Activated CD4-positive, alpha-beta T cell treated with anti-CD3 and anti-CD28 coated beads, Interleukin-2, amount 50 U/mL, for 4 hours (primary cell): Measurements from ENCODE around the gene CRYL1.
A peak's percentile ranks its signal among the peaks of the same experiment; 100 is the strongest.

Source experiments
- DNase-seq, 2 experiments: peaks; one replicate each; pipeline ENCODE4 v3.0.0-alpha.2; 2020

CRYL1 gene

DNA sequence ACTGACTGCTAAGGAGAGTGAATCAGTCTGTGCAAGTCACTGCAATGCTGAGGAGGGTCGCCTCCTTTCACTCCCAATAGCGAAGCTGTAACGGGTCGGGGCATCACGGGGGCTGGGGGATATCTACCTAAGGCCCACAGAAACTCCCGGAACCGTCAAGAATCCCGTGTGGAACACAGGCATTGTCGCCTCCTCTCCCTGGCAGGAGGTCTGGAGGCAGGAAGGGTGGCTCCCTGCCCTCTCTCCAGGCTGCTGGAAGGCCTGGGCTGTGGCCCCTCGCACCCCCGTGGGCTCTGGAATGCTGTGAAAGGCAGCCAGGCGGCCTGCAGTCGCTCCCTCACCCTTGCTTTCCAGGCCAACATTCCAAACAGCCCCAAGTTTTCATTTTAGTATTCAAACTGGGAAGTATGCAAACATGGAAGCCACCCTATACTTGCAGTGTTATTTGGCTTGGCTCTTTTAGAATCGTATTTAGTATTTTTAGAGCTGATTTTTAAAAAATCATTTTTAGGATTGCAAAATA, 109.4 kb downstream of the CRYL1 start:
- no peak for DNase-seq

DNA sequence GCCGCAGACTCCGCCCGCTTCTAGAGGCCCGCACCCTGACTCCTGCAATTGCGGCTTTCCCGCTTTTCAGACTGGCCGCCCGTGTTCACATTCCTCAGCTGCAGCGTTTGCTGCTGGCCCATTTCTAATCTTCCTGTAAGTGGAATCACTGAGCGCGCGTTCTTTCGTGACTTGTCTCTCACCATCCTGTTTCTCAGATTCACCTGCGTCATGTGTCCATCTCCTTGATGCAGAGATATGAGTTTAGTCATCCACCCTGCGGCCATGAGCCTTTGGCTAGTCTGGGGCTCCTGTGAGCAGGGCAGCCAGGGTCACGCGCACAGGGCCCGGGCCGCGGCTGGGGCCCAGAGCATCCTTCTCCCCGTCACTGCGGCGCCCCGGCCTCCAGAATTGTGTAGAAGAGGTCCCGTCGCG, 110.0 kb downstream of the CRYL1 start:
- DNase-seq = no peak

GRCh38 chr13:20415306-20415679, 110.4 kb downstream of the CRYL1 start:
- no peak for DNase-seq

- no peak for DNase-seq
These were observed 110.9 kb downstream of the CRYL1 start for GRCh38 chr13:20414546-20415305.

GRCh38 chr13:20412691-20413355, 112.8 kb downstream of the CRYL1 start:
- no peak for DNase-seq

- DNase-seq = peak; percentile 11 to 21
These were observed 113.9 kb downstream of the CRYL1 start for GRCh38 chr13:20411638-20412342.

GRCh38 chr13:20410726-20411125, 114.9 kb downstream of the CRYL1 start:
- no peak for DNase-seq

DNA sequence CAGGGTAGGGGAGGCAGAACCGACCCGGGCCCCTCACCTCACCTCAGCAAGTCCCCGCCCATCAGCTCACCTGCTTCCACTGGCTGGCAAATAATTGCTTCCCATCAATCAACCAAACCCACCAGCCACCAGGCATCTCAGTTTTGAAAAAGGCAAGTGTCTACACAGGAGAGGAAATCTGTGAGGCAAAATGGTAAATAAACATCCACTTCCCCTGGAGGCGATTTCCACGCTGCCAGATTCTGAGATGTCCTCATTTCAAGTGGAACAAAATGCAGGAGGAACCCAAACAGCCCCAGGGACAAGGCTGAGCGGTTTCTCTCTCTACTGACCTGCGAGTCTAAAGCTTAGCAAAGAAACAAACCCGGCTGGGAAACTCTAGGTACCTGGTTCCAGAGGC, 117.5 kb downstream of the CRYL1 start:
- DNase-seq = no peak

- DNase-seq = no peak
These were observed 117.9 kb downstream of the CRYL1 start for GRCh38 chr13:20407759-20408158.

GRCh38 chr13:20405691-20406090, 120.0 kb downstream of the CRYL1 start:
- no peak for DNase-seq

- DNase-seq = no peak
These were observed 121.0 kb downstream of the CRYL1 start for GRCh38 chr13:20404488-20405222.

DNA sequence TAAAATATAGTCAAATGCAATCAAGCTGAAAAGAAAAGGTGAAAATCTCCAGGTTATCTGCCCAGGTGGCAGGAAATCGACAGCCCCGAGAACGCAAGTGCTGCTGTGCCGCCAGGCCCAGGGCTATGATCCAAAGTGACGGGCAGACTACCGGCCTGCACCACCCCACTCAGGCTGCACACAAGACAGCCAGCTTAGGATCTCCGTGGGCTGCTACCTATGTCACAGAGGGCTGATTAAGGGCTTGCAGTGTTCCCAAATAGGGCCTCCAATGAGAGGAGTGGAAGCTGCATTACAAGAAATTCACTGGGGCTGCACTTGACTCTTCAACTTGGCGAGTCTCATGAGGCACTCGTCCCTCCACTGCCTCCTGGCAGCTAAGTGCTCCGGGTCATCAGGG, 121.8 kb downstream of the CRYL1 start:
- DNase-seq = no peak

DNA sequence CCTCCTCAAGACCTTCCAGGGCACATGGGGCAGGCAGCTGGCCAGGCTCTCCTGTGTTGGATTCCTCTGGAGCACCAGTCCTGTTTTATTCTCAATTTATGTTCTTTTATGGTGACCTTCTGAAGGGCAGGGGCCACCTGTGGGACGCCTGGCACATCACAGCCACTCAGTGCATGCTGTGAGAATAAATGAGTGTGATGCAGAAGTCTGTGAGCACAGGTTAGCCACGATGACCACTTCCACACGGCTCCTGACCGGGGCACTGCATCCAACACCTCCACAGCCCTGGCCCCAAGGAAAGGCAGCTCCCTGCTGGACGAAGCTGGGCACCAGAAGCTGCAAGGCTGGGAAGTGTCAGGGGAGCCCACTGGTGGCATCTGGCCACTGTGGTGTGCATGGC, 122.8 kb downstream of the CRYL1 start:
- no peak for DNase-seq

DNA sequence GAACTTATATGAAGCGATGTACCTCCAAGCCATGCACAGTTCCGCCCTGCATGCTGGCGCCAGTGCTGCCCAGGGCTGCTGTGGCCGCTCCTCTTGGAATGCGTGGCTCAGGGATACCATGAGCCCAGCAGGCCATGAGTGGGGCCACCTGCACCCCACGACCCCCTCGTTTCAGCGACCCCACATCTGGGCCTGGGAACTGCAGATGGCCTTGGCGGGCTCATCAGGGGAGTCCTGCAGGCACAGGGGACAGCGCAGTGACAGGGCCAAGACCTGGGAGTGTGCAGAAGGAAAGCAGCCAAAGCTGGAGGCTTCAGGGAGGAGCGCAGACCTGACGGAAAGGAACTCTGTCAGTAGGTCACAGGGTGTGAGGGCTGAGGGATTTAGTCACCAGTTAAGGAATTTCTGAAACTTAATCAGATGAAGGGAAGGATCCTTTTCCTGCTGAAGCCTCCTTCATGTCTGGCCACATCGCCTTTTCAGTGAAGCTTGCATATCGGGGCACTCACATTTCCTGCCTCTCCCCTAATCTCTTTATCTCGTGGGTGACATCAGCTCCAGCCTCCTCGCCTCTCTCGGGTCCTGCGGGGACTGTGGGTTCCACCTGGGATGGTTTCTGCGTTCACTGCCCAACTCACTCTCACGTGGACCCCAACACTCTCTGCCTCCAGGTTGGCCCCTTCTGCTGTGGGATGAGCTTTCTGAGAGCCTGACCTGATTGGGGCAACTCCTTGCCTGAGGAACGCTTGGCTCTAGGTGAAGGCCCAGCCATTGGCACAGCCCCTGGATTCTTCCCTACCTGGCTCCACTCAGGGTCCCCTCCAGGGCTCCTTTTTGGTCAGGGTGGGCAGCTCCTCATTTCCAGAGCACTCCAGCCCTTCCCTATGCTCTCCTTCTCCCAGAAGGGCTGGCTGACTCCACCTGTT, 123.5 kb downstream of the CRYL1 start:
- DNase-seq = no peak

- DNase-seq = no peak
These were observed 124.1 kb downstream of the CRYL1 start for GRCh38 chr13:20401531-20401930.

DNA sequence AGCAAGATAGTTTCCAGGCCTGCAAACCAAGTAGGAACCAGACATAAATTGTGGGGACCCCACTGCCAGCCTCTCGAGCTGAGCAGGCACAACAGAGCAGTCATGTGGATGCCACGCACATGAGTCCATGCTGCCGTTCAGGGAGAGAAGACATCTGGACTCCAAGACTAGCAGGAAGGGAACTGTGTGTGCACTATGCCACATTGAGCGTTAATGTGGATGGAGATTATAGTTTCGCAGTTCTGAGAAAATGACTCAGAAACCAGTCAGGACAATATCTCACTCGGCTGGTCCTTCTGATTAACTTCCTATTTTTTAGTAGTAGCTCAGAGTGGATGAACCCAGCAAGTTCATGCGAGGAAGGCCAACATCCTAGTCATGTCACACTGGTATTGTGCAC, 124.9 kb downstream of the CRYL1 start:
- DNase-seq = no peak

- DNase-seq = no peak
These were observed 125.7 kb downstream of the CRYL1 start for GRCh38 chr13:20399961-20400360.

GRCh38 chr13:20399515-20399914, 126.1 kb downstream of the CRYL1 start:
- DNase-seq = no peak

- DNase-seq = no peak
These were observed 127.2 kb downstream of the CRYL1 start for GRCh38 chr13:20398459-20398858.

DNA sequence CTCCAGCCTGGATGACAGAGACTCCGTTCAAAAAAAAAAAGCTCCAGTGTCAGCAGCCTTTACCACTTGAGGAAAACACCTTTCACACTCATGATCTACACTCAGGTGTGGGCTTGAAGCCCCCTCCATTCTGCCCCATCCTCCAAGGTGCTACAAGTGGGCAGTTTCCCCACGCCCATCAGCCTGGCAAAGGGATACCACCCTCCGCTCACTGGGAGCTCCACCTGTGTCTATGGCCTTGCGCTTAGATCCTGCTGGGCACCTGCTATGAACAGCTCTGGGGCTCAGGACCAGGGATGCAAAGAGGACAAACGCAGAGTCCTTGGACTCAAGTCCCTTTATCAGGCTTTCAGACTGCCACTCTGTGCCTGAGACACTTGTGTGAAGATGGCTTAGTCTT, 127.8 kb downstream of the CRYL1 start:
- DNase-seq = no peak

GRCh38 chr13:20395061-20395916, 130.4 kb downstream of the CRYL1 start:
- DNase-seq = no peak
